Neural progenitor cell (in vitro differentiated cells): Measurements from ENCODE around the gene ITPRID1. TPM values are rescaled to one million over a fixed set of nuclear protein-coding genes. Genes with fewer than 3 reads are reported as not detected.

Source experiments
- DNase-seq: peaks from one replicate; pipeline ENCODE4 v3.0.0-alpha.2; 2016; ENCODE audit warnings: low spot score
- H2AFZ ChIP-seq: fragments of 200-600 bp; sonication (generic); replicated peaks from 2 replicates; pipeline ENCODE4 v1.6.1; 2016; ENCODE audit warnings: antibody characterized with exemption
- H3F3A ChIP-seq: fragments of 200-600 bp; sonication (generic); 2 replicates; pipeline ENCODE4 v1.6.1; 2016; ENCODE audit warnings: antibody characterized with exemption, low read depth
- H3K27ac ChIP-seq: fragments of 200-600 bp; sonication (generic); 2 replicates; pipeline ENCODE4 v1.5.1; 2016; ENCODE audit warnings: mild to moderate bottlenecking
- H3K27me3 ChIP-seq: fragments of 200-600 bp; sonication (generic); 2 replicates; pipeline ENCODE4 v1.6.1; 2016; ENCODE audit warnings: mild to moderate bottlenecking, moderate library complexity
- H3K36me3 ChIP-seq: fragments of 200-600 bp; sonication (generic); 2 replicates; pipeline ENCODE4 v1.5.1; 2016
- H3K4me1 ChIP-seq: fragments of 200-600 bp; sonication (generic); 2 replicates; pipeline ENCODE4 v1.6.1; 2016; ENCODE audit warnings: mixed run types
- H3K4me2 ChIP-seq: fragments of 200-600 bp; sonication (generic); 2 replicates; pipeline ENCODE4 v1.6.1; 2016
- H3K4me3 ChIP-seq: fragments of 200-600 bp; sonication (generic); 2 replicates; pipeline ENCODE4 v1.5.1; 2016
- H3K79me2 ChIP-seq: fragments of 200-600 bp; sonication (generic); 2 replicates; pipeline ENCODE4 v1.6.1; 2016; ENCODE audit warnings: low read depth
- H3K9ac ChIP-seq: fragments of 200-600 bp; sonication (generic); 2 replicates; pipeline ENCODE4 v1.6.1; 2016
- H3K9me3 ChIP-seq: fragments of 200-600 bp; sonication (generic); 2 replicates; pipeline ENCODE4 v1.5.1; 2016; ENCODE audit warnings: low read depth
- H4K20me1 ChIP-seq: fragments of 200-600 bp; sonication (generic); 2 replicates; pipeline ENCODE4 v1.6.1; 2016; ENCODE audit warnings: low read depth
- H3K27ac Mint-ChIP-seq: 3 replicates; pipeline ENCODE4 v1.8.0; 2021; ENCODE audit warnings: mixed read lengths
- H3K27me3 Mint-ChIP-seq: 2 replicates; pipeline ENCODE4 v1.8.0; 2022; ENCODE audit warnings: low read depth, mild to moderate bottlenecking, inconsistent platforms, moderate library complexity, mixed read lengths; ENCODE audit not compliant: insufficient read depth
- H3K36me3 Mint-ChIP-seq: 3 replicates; pipeline ENCODE4 v1.8.0; 2021; ENCODE audit warnings: mixed read lengths
- H3K4me1 Mint-ChIP-seq: 3 replicates; pipeline ENCODE4 v1.8.0; 2021; ENCODE audit warnings: mixed read lengths
- H3K4me3 Mint-ChIP-seq: 3 replicates; pipeline ENCODE4 v1.8.0; 2021; ENCODE audit warnings: mild to moderate bottlenecking, moderate library complexity, mixed read lengths
- H3K9me3 Mint-ChIP-seq: 3 replicates; pipeline ENCODE4 v1.8.0; 2020; ENCODE audit warnings: mixed read lengths
- EZH2 ChIP-seq: fragments of 200-600 bp; sonication (generic); IDR thresholded peaks from 2 replicates; pipeline ENCODE4 v1.6.1; 2017; ENCODE audit warnings: antibody characterized with exemption, mild to moderate bottlenecking, moderate library complexity
- EZH2phosphoT487 ChIP-seq: fragments of 200-600 bp; sonication (generic); IDR thresholded peaks from 2 replicates; pipeline ENCODE4 v1.6.1; 2017; ENCODE audit warnings: antibody characterized with exemption
- total RNA-seq: library from RNA; depleted of rRNA; stranded (reverse); fragments of >200 nt; gene quantifications from 2 replicates; pipeline ENCODE4 v1.2.3, GENCODE V29; 2015; ENCODE audit warnings: low replicate concordance
- TF ChIP-seq, protein P1 (sequence below): fragments of 200-600 bp; sonication (generic); IDR thresholded peaks from 2 replicates; pipeline ENCODE4 v1.5.1; 2017; ENCODE audit warnings: antibody characterized with exemption, mild to moderate bottlenecking

ITPRID1 gene
- total RNA-seq, 1 donor from 2014 or later = not detected

DNA sequence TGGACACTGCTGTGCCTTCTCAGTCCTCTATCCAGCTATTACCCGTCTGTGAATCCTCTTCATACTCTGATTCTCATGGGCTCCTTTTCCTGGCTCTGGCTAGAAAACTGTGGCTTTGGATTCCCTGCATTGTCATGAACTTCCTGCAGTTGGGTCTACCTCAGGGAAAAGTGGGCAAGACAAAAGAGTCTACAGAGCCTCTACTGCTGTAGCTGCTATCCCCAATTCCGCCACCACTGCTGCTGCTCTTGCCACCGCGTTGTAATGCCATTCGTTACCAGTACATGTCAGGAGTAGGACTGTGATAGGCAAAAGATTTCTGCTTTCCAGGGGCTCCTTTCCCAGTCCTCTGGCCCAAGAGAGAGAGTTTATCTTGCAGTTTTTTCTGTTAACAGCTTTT lies 149.2 kb downstream of the ITPRID1 start:
- Histone ChIP-seq H4K20me1 (no peaks in the 10 kb centered on the region), H3K4me2 (no peak overlapping the region), H3K36me3 (no peaks in the 10 kb centered on the region), H3K4me3 (no peak overlapping the region), H3K4me1 (no peaks in the 10 kb centered on the region), H3K27ac (no peak overlapping the region), H2AFZ (no peak overlapping the region), H3K9me3 (no peaks in the 10 kb centered on the region), H3K79me2 (no peaks in the 10 kb centered on the region), H3F3A (no peaks in the 10 kb centered on the region), H3K9ac (no peak overlapping the region), H3K27me3 (no peaks in the 10 kb centered on the region)
- Mint-ChIP-seq H3K9me3 (no peaks in the 10 kb centered on the region), H3K27ac (no peak overlapping the region), H3K4me1 (no peaks in the 10 kb centered on the region), H3K36me3 (no peaks in the 10 kb centered on the region), H3K27me3 (no peaks in the 10 kb centered on the region), H3K4me3 (no peak overlapping the region)
- TF ChIP-seq, protein P1, sequence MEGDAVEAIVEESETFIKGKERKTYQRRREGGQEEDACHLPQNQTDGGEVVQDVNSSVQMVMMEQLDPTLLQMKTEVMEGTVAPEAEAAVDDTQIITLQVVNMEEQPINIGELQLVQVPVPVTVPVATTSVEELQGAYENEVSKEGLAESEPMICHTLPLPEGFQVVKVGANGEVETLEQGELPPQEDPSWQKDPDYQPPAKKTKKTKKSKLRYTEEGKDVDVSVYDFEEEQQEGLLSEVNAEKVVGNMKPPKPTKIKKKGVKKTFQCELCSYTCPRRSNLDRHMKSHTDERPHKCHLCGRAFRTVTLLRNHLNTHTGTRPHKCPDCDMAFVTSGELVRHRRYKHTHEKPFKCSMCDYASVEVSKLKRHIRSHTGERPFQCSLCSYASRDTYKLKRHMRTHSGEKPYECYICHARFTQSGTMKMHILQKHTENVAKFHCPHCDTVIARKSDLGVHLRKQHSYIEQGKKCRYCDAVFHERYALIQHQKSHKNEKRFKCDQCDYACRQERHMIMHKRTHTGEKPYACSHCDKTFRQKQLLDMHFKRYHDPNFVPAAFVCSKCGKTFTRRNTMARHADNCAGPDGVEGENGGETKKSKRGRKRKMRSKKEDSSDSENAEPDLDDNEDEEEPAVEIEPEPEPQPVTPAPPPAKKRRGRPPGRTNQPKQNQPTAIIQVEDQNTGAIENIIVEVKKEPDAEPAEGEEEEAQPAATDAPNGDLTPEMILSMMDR = peak; percentile 39
- TF ChIP-seq EZH2phosphoT487 (no peak), EZH2 (no peak)
- DNase-seq = peak; percentile 53

DNA sequence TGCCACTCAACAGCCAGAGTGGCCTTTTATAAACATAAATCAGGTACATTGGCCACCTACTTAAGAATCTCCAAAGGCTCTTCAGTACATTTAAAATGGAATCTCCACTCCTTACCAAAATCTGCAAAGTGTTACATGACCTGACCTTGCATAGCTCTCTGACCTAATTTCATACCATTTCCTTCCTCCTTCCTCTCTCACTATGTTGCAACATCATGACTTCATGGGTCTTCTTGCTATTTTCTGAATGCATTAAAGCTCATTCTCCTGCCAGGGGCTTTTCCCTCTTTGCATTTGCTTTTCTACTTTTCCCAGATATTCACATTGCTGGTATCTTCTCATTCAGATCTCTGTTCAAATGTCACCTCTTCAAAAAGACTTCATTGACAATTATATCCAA lies 151.0 kb downstream of the ITPRID1 start:
- H3K4me3 ChIP-seq = no peak overlapping the region
- H3K27me3 Mint-ChIP-seq = no peaks in the 10 kb centered on the region

DNA sequence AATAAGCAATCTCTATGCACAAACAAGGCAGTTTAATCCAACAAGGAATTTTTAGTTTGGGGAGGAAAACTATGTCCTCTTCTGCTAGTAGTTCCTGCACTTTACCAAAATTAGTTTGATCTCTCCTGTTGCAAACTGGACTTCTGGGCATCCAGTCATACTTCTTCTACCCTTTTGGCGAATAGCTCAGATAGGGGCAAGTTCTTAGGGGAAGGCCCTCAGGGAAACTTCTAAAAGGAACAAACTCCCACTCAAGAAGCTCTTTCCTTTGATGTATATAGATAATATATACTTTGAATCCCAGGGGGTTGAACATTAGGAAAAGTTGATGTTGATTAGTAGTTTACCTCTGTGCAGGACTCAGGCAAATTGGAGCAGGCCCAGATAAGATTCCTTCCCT lies 151.7 kb downstream of the ITPRID1 start:
- Histone ChIP-seq H3K4me2 (no peak overlapping the region), H3K4me3 (no peak overlapping the region), H3K27ac (no peak overlapping the region), H2AFZ (no peak overlapping the region), H3K27me3 (no peaks in the 10 kb centered on the region), H3K9me3 (no peaks in the 10 kb centered on the region), H3K4me1 (no peaks in the 10 kb centered on the region), H3K36me3 (no peaks in the 10 kb centered on the region), H3F3A (no peaks in the 10 kb centered on the region), H4K20me1 (no peaks in the 10 kb centered on the region), H3K79me2 (no peaks in the 10 kb centered on the region), H3K9ac (no peak overlapping the region)
- H3K4me3 Mint-ChIP-seq = no peak overlapping the region
- H3K27me3 Mint-ChIP-seq = no peaks in the 10 kb centered on the region
- no peaks in the 10 kb centered on the region for H3K36me3 Mint-ChIP-seq
- no peak for DNase-seq
- no peak overlapping the region for H3K27ac Mint-ChIP-seq
- no peak for TF ChIP-seq EZH2
- TF ChIP-seq EZH2phosphoT487 = no peak
- TF ChIP-seq, protein P1 = no peak
- H3K9me3 Mint-ChIP-seq = no peaks in the 10 kb centered on the region
- no peaks in the 10 kb centered on the region for H3K4me1 Mint-ChIP-seq

More for the DNA sequence above, 151.0 kb downstream of the ITPRID1 start:
- Histone ChIP-seq H3K9ac (no peak overlapping the region), H3K9me3 (no peaks in the 10 kb centered on the region), H3K79me2 (no peaks in the 10 kb centered on the region), H3K4me2 (no peak overlapping the region), H4K20me1 (no peaks in the 10 kb centered on the region), H3K4me1 (no peaks in the 10 kb centered on the region), H3K27me3 (no peaks in the 10 kb centered on the region), H2AFZ (no peak overlapping the region), H3K36me3 (no peaks in the 10 kb centered on the region), H3F3A (no peaks in the 10 kb centered on the region), H3K27ac (no peak overlapping the region)
- no peaks in the 10 kb centered on the region for H3K36me3 Mint-ChIP-seq
- no peak for DNase-seq
- H3K4me3 Mint-ChIP-seq = no peak overlapping the region
- no peaks in the 10 kb centered on the region for H3K9me3 Mint-ChIP-seq
- no peaks in the 10 kb centered on the region for H3K4me1 Mint-ChIP-seq
- no peak overlapping the region for H3K27ac Mint-ChIP-seq
- TF ChIP-seq EZH2phosphoT487 (no peak), EZH2 (no peak)
- TF ChIP-seq, protein P1 = no peak
